SK-N-SH treated with all-trans-retinoic acid at 6 μM for 48 hours (cell line): Measurements from ENCODE around the gene CAPRIN2.

Experiments used
- ATAC-seq: fragments of 200-7000 bp; cut with Tn5 transposase; 3 replicates; pipeline ENCODE4 v1.9.1; 2020; ENCODE audit warnings: mild to moderate bottlenecking, moderate library complexity
- ARNTL ChIP-seq: fragments of 450-650 bp; formaldehyde crosslinking; IDR thresholded peaks from 2 replicates; pipeline ENCODE4 v1.5.0; 2020; ENCODE audit warnings: low read depth, mild to moderate bottlenecking, moderate library complexity, borderline replicate concordance
- BACH2 ChIP-seq: fragments of 250-450 bp; sonication (Bioruptor Pico); IDR thresholded peaks from 2 replicates; pipeline ENCODE4 v1.9.0; 2021; ENCODE audit warnings: mild to moderate bottlenecking, borderline replicate concordance
- CSDC2 ChIP-seq: fragments of 250-450 bp; sonication (Bioruptor Pico); IDR thresholded peaks from 2 replicates; pipeline ENCODE4 v1.5.0; 2020; ENCODE audit warnings: mild to moderate bottlenecking, moderate library complexity
- ESRRG ChIP-seq: fragments of 250-450 bp; sonication (Bioruptor Pico); IDR thresholded peaks from 2 replicates; pipeline ENCODE4 v1.6.1; 2021; ENCODE audit warnings: mild to moderate bottlenecking
- GLIS3 ChIP-seq: fragments of 250-450 bp; sonication (Bioruptor Pico); IDR thresholded peaks from 2 replicates; pipeline ENCODE4 v1.5.0; 2020; ENCODE audit warnings: mild to moderate bottlenecking, moderate library complexity
- ISL1 ChIP-seq: fragments of 250-450 bp; sonication (Bioruptor Pico); IDR thresholded peaks from 2 replicates; pipeline ENCODE4 v2.1.2; 2022; ENCODE audit warnings: mild to moderate bottlenecking, moderate library complexity
- OSR1 ChIP-seq: fragments of 250-450 bp; sonication (Bioruptor Pico); IDR thresholded peaks from 2 replicates; pipeline ENCODE4 v1.8.0; 2022; ENCODE audit warnings: moderate library complexity, mild to moderate bottlenecking, inconsistent platforms
- PPARA ChIP-seq: fragments of 250-450 bp; sonication (Bioruptor Pico); IDR thresholded peaks from 2 replicates; pipeline ENCODE4 v1.5.0; 2020; ENCODE audit warnings: mild to moderate bottlenecking, borderline replicate concordance
- RARB ChIP-seq: fragments of 250-450 bp; sonication (Bioruptor Pico); IDR thresholded peaks from 2 replicates; pipeline ENCODE4 v1.8.0; 2021; ENCODE audit warnings: mild to moderate bottlenecking, moderate library complexity
- TCF4 ChIP-seq: fragments of 250-450 bp; sonication (Bioruptor Pico); IDR thresholded peaks from 2 replicates; pipeline ENCODE4 v1.8.0; 2021; ENCODE audit warnings: mild to moderate bottlenecking, moderate library complexity, borderline replicate concordance
- TOX ChIP-seq: fragments of 250-450 bp; sonication (Bioruptor Pico); IDR thresholded peaks from 2 replicates; pipeline ENCODE4 v1.8.0; 2021; ENCODE audit warnings: mild to moderate bottlenecking, moderate library complexity, borderline replicate concordance
- ZC3H10 ChIP-seq: fragments of 250-450 bp; sonication (Bioruptor Pico); IDR thresholded peaks from 2 replicates; pipeline ENCODE4 v1.5.1; 2021; ENCODE audit warnings: mild to moderate bottlenecking, moderate library complexity
- ZFP3 ChIP-seq: fragments of 250-450 bp; sonication (Bioruptor Pico); IDR thresholded peaks from 2 replicates; pipeline ENCODE4 v1.5.0; 2020; ENCODE audit warnings: mild to moderate bottlenecking, moderate library complexity
- ZFP30 ChIP-seq: fragments of 450-650 bp; formaldehyde crosslinking; IDR thresholded peaks from 2 replicates; pipeline ENCODE4 v1.5.0; 2022; ENCODE audit warnings: mild to moderate bottlenecking, moderate library complexity
- ZNF565 ChIP-seq: fragments of 450-650 bp; formaldehyde crosslinking; conservative IDR thresholded peaks from 2 replicates; pipeline ENCODE4 v1.5.0; 2020; ENCODE audit warnings: low read depth, mild to moderate bottlenecking, moderate library complexity
- ZNF70 ChIP-seq: fragments of 450-650 bp; formaldehyde crosslinking; IDR thresholded peaks from 2 replicates; pipeline ENCODE4 v1.5.0; 2020; ENCODE audit warnings: mild to moderate bottlenecking, moderate library complexity
- ZNF8 ChIP-seq: fragments of 450-650 bp; formaldehyde crosslinking; IDR thresholded peaks from 2 replicates; pipeline ENCODE4 v1.5.0; 2020; ENCODE audit warnings: mild to moderate bottlenecking, moderate library complexity
- TF ChIP-seq, protein P1 (sequence below): fragments of 250-450 bp; sonication (Bioruptor Pico); IDR thresholded peaks from 2 replicates; pipeline ENCODE4 v1.8.0; 2021; ENCODE audit warnings: low read depth, mild to moderate bottlenecking, moderate library complexity, borderline replicate concordance
- TF ChIP-seq, protein P2 (sequence below): fragments of 250-450 bp; sonication (Bioruptor Pico); IDR thresholded peaks from 2 replicates; pipeline ENCODE4 v1.5.1; 2021; ENCODE audit warnings: mild to moderate bottlenecking, moderate library complexity
- TF ChIP-seq, protein P3 (sequence below): fragments of 250-450 bp; sonication (Bioruptor Pico); IDR thresholded peaks from 2 replicates; pipeline ENCODE4 v1.5.1; 2020; ENCODE audit warnings: low read depth, mild to moderate bottlenecking, moderate library complexity
- TF ChIP-seq, protein P4 (sequence below): fragments of 250-450 bp; sonication (Bioruptor Pico); IDR thresholded peaks from 2 replicates; pipeline ENCODE4 v1.8.0; 2020; ENCODE audit warnings: mild to moderate bottlenecking, moderate library complexity, borderline replicate concordance

The CAPRIN2 gene

DNA sequence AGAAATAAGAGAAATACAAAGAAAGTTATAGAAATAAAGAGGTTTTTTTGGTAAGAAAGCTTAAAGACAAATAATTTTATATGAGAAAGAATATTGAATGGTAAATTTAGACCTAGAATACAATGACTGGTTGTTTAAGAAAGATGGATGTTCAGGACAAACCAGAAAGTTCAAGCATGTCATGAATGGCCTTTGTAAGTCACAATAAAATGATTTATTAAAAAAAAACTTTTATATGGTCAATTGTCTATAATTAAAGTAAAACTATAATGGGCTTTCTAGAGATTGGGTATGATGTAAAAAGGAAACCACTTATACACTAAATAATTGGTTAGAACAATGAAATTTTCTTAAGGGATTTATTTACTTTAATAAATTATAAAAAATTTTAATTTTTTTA lies 19.8 kb upstream of the CAPRIN2 start:
- TF ChIP-seq ARNTL = no peak
- no peak for TF ChIP-seq ZNF70
- TF ChIP-seq, protein P1, sequence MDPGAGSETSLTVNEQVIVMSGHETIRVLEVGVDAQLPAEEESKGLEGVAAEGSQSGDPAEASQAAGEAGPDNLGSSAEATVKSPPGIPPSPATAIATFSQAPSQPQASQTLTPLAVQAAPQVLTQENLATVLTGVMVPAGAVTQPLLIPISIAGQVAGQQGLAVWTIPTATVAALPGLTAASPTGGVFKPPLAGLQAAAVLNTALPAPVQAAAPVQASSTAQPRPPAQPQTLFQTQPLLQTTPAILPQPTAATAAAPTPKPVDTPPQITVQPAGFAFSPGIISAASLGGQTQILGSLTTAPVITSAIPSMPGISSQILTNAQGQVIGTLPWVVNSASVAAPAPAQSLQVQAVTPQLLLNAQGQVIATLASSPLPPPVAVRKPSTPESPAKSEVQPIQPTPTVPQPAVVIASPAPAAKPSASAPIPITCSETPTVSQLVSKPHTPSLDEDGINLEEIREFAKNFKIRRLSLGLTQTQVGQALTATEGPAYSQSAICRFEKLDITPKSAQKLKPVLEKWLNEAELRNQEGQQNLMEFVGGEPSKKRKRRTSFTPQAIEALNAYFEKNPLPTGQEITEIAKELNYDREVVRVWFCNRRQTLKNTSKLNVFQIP (CRISPR knock-in tag) = no peak
- ATAC-seq = no peak

DNA sequence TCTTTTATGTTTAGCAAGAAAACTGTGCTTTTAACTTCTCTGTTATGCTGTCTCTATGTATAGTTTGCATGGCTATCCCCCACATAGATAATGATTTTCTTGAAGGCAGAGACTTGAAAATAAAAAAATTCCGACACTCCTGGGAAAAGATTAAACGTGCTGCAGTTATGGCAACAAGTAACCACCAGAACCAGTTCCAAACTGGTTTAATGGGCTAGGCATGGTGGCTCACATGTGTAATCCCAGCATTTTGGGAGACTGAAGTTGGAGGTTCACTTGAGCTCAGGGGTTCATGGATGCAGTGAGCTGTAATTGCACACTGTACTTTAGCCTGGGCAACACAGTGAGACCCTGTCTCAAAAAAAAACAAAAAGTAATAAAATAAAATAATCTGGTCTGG lies 15.1 kb upstream of the CAPRIN2 start:
- TF ChIP-seq ZNF565 (no peak), ZC3H10 (CRISPR knock-in tag) (no peak), TCF4 (CRISPR knock-in tag) (no peak), CSDC2 (CRISPR knock-in tag) (no peak), PPARA (CRISPR knock-in tag) (no peak), OSR1 (no peak), ZFP3 (no peak), TOX (CRISPR knock-in tag) (no peak), ESRRG (CRISPR knock-in tag) (no peak)
- TF ChIP-seq, protein P1 (CRISPR knock-in tag) = no peak
- TF ChIP-seq, protein P2, sequence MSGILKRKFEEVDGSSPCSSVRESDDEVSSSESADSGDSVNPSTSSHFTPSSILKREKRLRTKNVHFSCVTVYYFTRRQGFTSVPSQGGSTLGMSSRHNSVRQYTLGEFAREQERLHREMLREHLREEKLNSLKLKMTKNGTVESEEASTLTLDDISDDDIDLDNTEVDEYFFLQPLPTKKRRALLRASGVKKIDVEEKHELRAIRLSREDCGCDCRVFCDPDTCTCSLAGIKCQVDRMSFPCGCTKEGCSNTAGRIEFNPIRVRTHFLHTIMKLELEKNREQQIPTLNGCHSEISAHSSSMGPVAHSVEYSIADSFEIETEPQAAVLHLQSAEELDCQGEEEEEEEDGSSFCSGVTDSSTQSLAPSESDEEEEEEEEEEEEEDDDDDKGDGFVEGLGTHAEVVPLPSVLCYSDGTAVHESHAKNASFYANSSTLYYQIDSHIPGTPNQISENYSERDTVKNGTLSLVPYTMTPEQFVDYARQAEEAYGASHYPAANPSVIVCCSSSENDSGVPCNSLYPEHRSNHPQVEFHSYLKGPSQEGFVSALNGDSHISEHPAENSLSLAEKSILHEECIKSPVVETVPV (CRISPR knock-in tag) = no peak

DNA sequence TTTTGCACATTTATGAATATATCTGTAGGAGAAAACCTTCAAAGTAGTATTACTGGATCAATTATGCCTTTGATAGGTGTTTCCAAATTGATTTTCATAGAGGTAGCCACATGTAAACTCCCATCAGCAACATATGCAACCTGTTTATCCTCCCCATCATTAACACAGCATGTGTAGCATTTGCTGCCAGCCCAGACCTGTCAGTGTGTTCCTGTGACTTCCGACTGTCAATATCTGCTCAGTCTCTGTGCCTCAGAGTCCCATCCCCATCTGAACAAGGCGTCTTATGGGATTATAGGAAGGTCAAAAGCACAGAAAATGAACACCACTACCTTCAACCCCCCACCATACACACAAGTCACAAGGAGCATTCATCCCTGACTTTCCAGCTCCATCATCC lies 9.5 kb upstream of the CAPRIN2 start:
- TF ChIP-seq OSR1 = no peak
- no peak for TF ChIP-seq ZNF70
- no peak for TF ChIP-seq ARNTL
- no peak for TF ChIP-seq ZFP30 (CRISPR knock-in tag)
- TF ChIP-seq ISL1 (CRISPR knock-in tag) = no peak
- TF ChIP-seq ZNF8 (CRISPR knock-in tag) = no peak
- TF ChIP-seq, protein P3, sequence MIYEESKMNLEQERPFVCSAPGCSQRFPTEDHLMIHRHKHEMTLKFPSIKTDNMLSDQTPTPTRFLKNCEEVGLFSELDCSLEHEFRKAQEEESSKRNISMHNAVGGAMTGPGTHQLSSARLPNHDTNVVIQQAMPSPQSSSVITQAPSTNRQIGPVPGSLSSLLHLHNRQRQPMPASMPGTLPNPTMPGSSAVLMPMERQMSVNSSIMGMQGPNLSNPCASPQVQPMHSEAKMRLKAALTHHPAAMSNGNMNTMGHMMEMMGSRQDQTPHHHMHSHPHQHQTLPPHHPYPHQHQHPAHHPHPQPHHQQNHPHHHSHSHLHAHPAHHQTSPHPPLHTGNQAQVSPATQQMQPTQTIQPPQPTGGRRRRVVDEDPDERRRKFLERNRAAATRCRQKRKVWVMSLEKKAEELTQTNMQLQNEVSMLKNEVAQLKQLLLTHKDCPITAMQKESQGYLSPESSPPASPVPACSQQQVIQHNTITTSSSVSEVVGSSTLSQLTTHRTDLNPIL = no peak
- TF ChIP-seq ZFP3 = no peak
- no peak for TF ChIP-seq TCF4 (CRISPR knock-in tag)
- no peak for TF ChIP-seq RARB (CRISPR knock-in tag)
- TF ChIP-seq ZNF565 = no peak
- TF ChIP-seq BACH2 (CRISPR knock-in tag) = no peak
- TF ChIP-seq TOX (CRISPR knock-in tag) = no peak
- no peak for TF ChIP-seq PPARA (CRISPR knock-in tag)
- TF ChIP-seq, protein P4, sequence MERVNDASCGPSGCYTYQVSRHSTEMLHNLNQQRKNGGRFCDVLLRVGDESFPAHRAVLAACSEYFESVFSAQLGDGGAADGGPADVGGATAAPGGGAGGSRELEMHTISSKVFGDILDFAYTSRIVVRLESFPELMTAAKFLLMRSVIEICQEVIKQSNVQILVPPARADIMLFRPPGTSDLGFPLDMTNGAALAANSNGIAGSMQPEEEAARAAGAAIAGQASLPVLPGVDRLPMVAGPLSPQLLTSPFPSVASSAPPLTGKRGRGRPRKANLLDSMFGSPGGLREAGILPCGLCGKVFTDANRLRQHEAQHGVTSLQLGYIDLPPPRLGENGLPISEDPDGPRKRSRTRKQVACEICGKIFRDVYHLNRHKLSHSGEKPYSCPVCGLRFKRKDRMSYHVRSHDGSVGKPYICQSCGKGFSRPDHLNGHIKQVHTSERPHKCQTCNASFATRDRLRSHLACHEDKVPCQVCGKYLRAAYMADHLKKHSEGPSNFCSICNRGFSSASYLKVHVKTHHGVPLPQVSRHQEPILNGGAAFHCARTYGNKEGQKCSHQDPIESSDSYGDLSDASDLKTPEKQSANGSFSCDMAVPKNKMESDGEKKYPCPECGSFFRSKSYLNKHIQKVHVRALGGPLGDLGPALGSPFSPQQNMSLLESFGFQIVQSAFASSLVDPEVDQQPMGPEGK = no peak
- TF ChIP-seq, protein P2 (CRISPR knock-in tag) = no peak
- TF ChIP-seq, all 23 proteins: peak for 0
- no peak for ATAC-seq

More for the DNA sequence above, 15.1 kb upstream of the CAPRIN2 start:
- no peak for ATAC-seq

DNA sequence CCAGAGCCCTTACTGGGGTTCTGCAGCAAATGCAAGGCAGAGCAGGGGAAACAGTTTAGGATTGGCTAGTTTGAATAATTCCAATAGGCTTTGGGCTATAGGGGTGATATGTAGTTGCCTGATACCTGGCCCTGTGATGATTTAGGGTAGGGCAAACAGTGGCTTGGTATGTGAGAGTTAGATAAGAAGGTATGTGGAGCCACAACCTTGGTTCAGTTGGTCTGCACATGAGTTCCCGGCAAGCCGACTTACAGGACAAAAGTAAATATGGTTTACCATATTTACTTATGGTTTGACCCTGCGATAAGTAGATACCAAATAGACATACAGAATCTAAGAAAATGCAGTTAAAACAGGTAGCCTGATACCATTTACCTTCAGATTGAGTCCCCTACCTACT lies 8.3 kb upstream of the CAPRIN2 start:
- no peak for ATAC-seq
- TF ChIP-seq CSDC2 (CRISPR knock-in tag) (no peak), ZNF8 (CRISPR knock-in tag) (no peak), ISL1 (CRISPR knock-in tag) (no peak), GLIS3 (CRISPR knock-in tag) (no peak)
- TF ChIP-seq, protein P3 = no peak
- TF ChIP-seq, protein P1 (CRISPR knock-in tag) = no peak
